ENCODE results near the gene TBC1D21.

TBC1D21 gene

GRCh38 chr15:73845507-73845906 is 27.9 kb upstream of the TBC1D21 start:
- no peak for DNase-seq (ENCODE audit: extremely low spot score)
- CTCF ChIA-PET, result interaction anchor here (0.7 kb wide), 1 partner anchor 29 kb away, joined by 4 read pairs; no protein-coding TSS in a partner anchor
- TF ChIP-seq SUZ12 (IDR thresholded peaks at IDR 0.05), result no peak
- TF ChIP-seq HDGF (IDR thresholded peaks at IDR 0.05; ENCODE audit: borderline replicate concordance), result no peak
- TF ChIP-seq FOXA1 (IDR thresholded peaks at IDR 0.05), result no peak
- TF ChIP-seq TARDBP (IDR thresholded peaks at IDR 0.05), result no peak
- no peak for TF ChIP-seq LEF1 (IDR thresholded peaks at IDR 0.05; ENCODE audit: borderline replicate concordance)
- no peak for TF ChIP-seq NFRKB (IDR thresholded peaks at IDR 0.05)
- no peak for TF ChIP-seq CTBP1 (IDR thresholded peaks at IDR 0.05; ENCODE audit: borderline replicate concordance)
- TF ChIP-seq FOXK2 (IDR thresholded peaks at IDR 0.05), result no peak
- no peak for TF ChIP-seq FOXM1 (IDR thresholded peaks at IDR 0.05; ENCODE audit: borderline replicate concordance)
- TF ChIP-seq ARNT (IDR thresholded peaks at IDR 0.05), result no peak
- TF ChIP-seq L3MBTL2 (conservative IDR thresholded peaks at IDR 0.05), result no peak
- no peak for TF ChIP-seq PKNOX1 (IDR thresholded peaks at IDR 0.05)
- TF ChIP-seq ELF4 (IDR thresholded peaks at IDR 0.05), result no peak
- no peak for TF ChIP-seq BHLHE40 (IDR thresholded peaks at IDR 0.05; ENCODE audit: borderline replicate concordance)
- no peak for TF ChIP-seq SP1 (IDR thresholded peaks at IDR 0.05)
- no peak for TF ChIP-seq ZNF384 (IDR thresholded peaks at IDR 0.05)
- POLR2A ChIA-PET, result no interaction called here

- ChIA-PET CTCF (no interaction called here), POLR2A (no interaction called here)
- DNase-seq (ENCODE audit: extremely low spot score), result no peak
- TF ChIP-seq L3MBTL2 (conservative IDR thresholded peaks at IDR 0.05), result no peak
- TF ChIP-seq FOXA1 (IDR thresholded peaks at IDR 0.05), result no peak
- no peak for TF ChIP-seq CTBP1 (IDR thresholded peaks at IDR 0.05; ENCODE audit: borderline replicate concordance)
- TF ChIP-seq SP1 (IDR thresholded peaks at IDR 0.05), result no peak
- TF ChIP-seq LEF1 (IDR thresholded peaks at IDR 0.05; ENCODE audit: borderline replicate concordance), result no peak
- no peak for TF ChIP-seq HDGF (IDR thresholded peaks at IDR 0.05; ENCODE audit: borderline replicate concordance)
- no peak for TF ChIP-seq TARDBP (IDR thresholded peaks at IDR 0.05)
- TF ChIP-seq ARNT (IDR thresholded peaks at IDR 0.05), result no peak
- TF ChIP-seq BHLHE40 (IDR thresholded peaks at IDR 0.05; ENCODE audit: borderline replicate concordance), result no peak
- TF ChIP-seq FOXM1 (IDR thresholded peaks at IDR 0.05; ENCODE audit: borderline replicate concordance), result no peak
- no peak for TF ChIP-seq PKNOX1 (IDR thresholded peaks at IDR 0.05)
These were observed 27.5 kb upstream of the TBC1D21 start for GRCh38 chr15:73845907-73846306.

GRCh38 chr15:73849641-73850040 is 23.7 kb upstream of the TBC1D21 start:
- DNase-seq (ENCODE audit: extremely low spot score), result no peak
- POLR2A ChIA-PET, result no interaction called here
- no peak for TF ChIP-seq BHLHE40 (IDR thresholded peaks at IDR 0.05; ENCODE audit: borderline replicate concordance)
- no peak for TF ChIP-seq CTBP1 (IDR thresholded peaks at IDR 0.05; ENCODE audit: borderline replicate concordance)
- TF ChIP-seq SP1 (IDR thresholded peaks at IDR 0.05), result no peak
- no peak for TF ChIP-seq PKNOX1 (IDR thresholded peaks at IDR 0.05)
- no peak for TF ChIP-seq NFRKB (IDR thresholded peaks at IDR 0.05)
- TF ChIP-seq SUZ12 (IDR thresholded peaks at IDR 0.05), result no peak
- no peak for TF ChIP-seq FOXK2 (IDR thresholded peaks at IDR 0.05)
- no peak for TF ChIP-seq ELF4 (IDR thresholded peaks at IDR 0.05)
- TF ChIP-seq LEF1 (IDR thresholded peaks at IDR 0.05; ENCODE audit: borderline replicate concordance), result no peak
- TF ChIP-seq FOXM1 (IDR thresholded peaks at IDR 0.05; ENCODE audit: borderline replicate concordance), result no peak
- no peak for TF ChIP-seq ARNT (IDR thresholded peaks at IDR 0.05)
- no peak for TF ChIP-seq FOXA1 (IDR thresholded peaks at IDR 0.05)
- TF ChIP-seq TARDBP (IDR thresholded peaks at IDR 0.05), result no peak
- no peak for TF ChIP-seq HDGF (IDR thresholded peaks at IDR 0.05; ENCODE audit: borderline replicate concordance)
- no peak for TF ChIP-seq L3MBTL2 (conservative IDR thresholded peaks at IDR 0.05)
- TF ChIP-seq ZNF384 (IDR thresholded peaks at IDR 0.05), result no peak
- CTCF ChIA-PET, result no interaction called here

GRCh38 chr15:73850228-73850627 is 23.1 kb upstream of the TBC1D21 start:
- TF ChIP-seq CTBP1 (IDR thresholded peaks at IDR 0.05; ENCODE audit: borderline replicate concordance), result no peak
- no peak for TF ChIP-seq ELF4 (IDR thresholded peaks at IDR 0.05)
- TF ChIP-seq BHLHE40 (IDR thresholded peaks at IDR 0.05; ENCODE audit: borderline replicate concordance), result no peak
- TF ChIP-seq ZNF384 (IDR thresholded peaks at IDR 0.05), result no peak
- no peak for TF ChIP-seq FOXA1 (IDR thresholded peaks at IDR 0.05)
- no peak for TF ChIP-seq TARDBP (IDR thresholded peaks at IDR 0.05)
- TF ChIP-seq FOXK2 (IDR thresholded peaks at IDR 0.05), result no peak
- no peak for TF ChIP-seq ARNT (IDR thresholded peaks at IDR 0.05)
- no peak for TF ChIP-seq SP1 (IDR thresholded peaks at IDR 0.05)
- no peak for TF ChIP-seq L3MBTL2 (conservative IDR thresholded peaks at IDR 0.05)
- TF ChIP-seq SUZ12 (IDR thresholded peaks at IDR 0.05), result no peak
- no peak for TF ChIP-seq FOXM1 (IDR thresholded peaks at IDR 0.05; ENCODE audit: borderline replicate concordance)
- no peak for TF ChIP-seq LEF1 (IDR thresholded peaks at IDR 0.05; ENCODE audit: borderline replicate concordance)
- TF ChIP-seq HDGF (IDR thresholded peaks at IDR 0.05; ENCODE audit: borderline replicate concordance), result no peak
- no peak for DNase-seq (ENCODE audit: extremely low spot score)
- ChIA-PET POLR2A (no interaction called here), CTCF (no interaction called here)

- POLR2A ChIA-PET, result no interaction called here
- no peak for TF ChIP-seq TARDBP (IDR thresholded peaks at IDR 0.05)
- CTCF ChIA-PET, result no interaction called here
- DNase-seq (ENCODE audit: extremely low spot score), result peak; percentile 56
These were observed 21.7 kb upstream of the TBC1D21 start for GRCh38 chr15:73851689-73852088.

GRCh38 chr15:73852507-73852906 is 20.9 kb upstream of the TBC1D21 start:
- CTCF ChIA-PET, result no interaction called here
- TF ChIP-seq FOXM1 (IDR thresholded peaks at IDR 0.05; ENCODE audit: borderline replicate concordance), result no peak
- TF ChIP-seq SP1 (IDR thresholded peaks at IDR 0.05), result no peak
- TF ChIP-seq LEF1 (IDR thresholded peaks at IDR 0.05; ENCODE audit: borderline replicate concordance), result no peak
- no peak for TF ChIP-seq SUZ12 (IDR thresholded peaks at IDR 0.05)
- no peak for TF ChIP-seq PKNOX1 (IDR thresholded peaks at IDR 0.05)
- no peak for TF ChIP-seq NFRKB (IDR thresholded peaks at IDR 0.05)
- TF ChIP-seq HDGF (IDR thresholded peaks at IDR 0.05; ENCODE audit: borderline replicate concordance), result no peak
- TF ChIP-seq ELF4 (IDR thresholded peaks at IDR 0.05), result no peak
- TF ChIP-seq BHLHE40 (IDR thresholded peaks at IDR 0.05; ENCODE audit: borderline replicate concordance), result no peak
- TF ChIP-seq ZNF384 (IDR thresholded peaks at IDR 0.05), result no peak
- TF ChIP-seq L3MBTL2 (conservative IDR thresholded peaks at IDR 0.05), result no peak
- TF ChIP-seq FOXA1 (IDR thresholded peaks at IDR 0.05), result no peak
- no peak for TF ChIP-seq CTBP1 (IDR thresholded peaks at IDR 0.05; ENCODE audit: borderline replicate concordance)
- no peak for TF ChIP-seq FOXK2 (IDR thresholded peaks at IDR 0.05)
- no peak for TF ChIP-seq TARDBP (IDR thresholded peaks at IDR 0.05)
- TF ChIP-seq ARNT (IDR thresholded peaks at IDR 0.05), result no peak
- DNase-seq (ENCODE audit: extremely low spot score), result no peak
- POLR2A ChIA-PET, result no interaction called here

All from HEK293T (cell line).